ENCODE data around the gene HINT1.
"Not testable (repeated sequence)": the region's sequence is repeated elsewhere in the genome, so short reads cannot be mapped to it uniquely, and the experiment has no call there.

The HINT1 gene

GRCh38 chr5:131165119-131165727 is at the start of gene HINT1:
Gene HINT1, minus strand, starts transcription at chr5:131165256. Its CDS starts 51 bp downstream, at chr5:131165205.
- peak; percentile 86 for FAIRE-seq
- TF ChIP-seq POLR2A (IDR thresholded peaks at IDR 0.05; ENCODE audit: low read depth, low read length), result peak; percentile 86
- peak; percentile 93 for DNase-seq (ENCODE audit: insufficient read length, low spot score)

- FAIRE-seq (no peak), DNase-seq (ENCODE audit: insufficient read length, low spot score) (no peak)
- no peak for TF ChIP-seq POLR2A (IDR thresholded peaks at IDR 0.05; ENCODE audit: low read depth, low read length)
Measured at GRCh38 chr5:131214609-131215227, 49.7 kb upstream of the HINT1 start.

- no peak for TF ChIP-seq POLR2A (IDR thresholded peaks at IDR 0.05; ENCODE audit: low read depth, low read length)
- DNase-seq (ENCODE audit: insufficient read length, low spot score) (no peak), FAIRE-seq (no peak)
Measured at GRCh38 chr5:131212471-131213021, 47.5 kb upstream of the HINT1 start.

GRCh38 chr5:131211669-131212068 is 46.6 kb upstream of the HINT1 start:
- DNase-seq (ENCODE audit: insufficient read length, low spot score) (no peak), FAIRE-seq (no peak)
- no peak for TF ChIP-seq POLR2A (IDR thresholded peaks at IDR 0.05; ENCODE audit: low read depth, low read length)

- no peak for DNase-seq (ENCODE audit: insufficient read length, low spot score)
- FAIRE-seq, result no peak
- TF ChIP-seq POLR2A (IDR thresholded peaks at IDR 0.05; ENCODE audit: low read depth, low read length), result no peak
Measured at GRCh38 chr5:131210151-131210510, 45.1 kb upstream of the HINT1 start.

GRCh38 chr5:131209506-131210150 is 44.6 kb upstream of the HINT1 start:
- FAIRE-seq, result no peak
- no peak for DNase-seq (ENCODE audit: insufficient read length, low spot score)
- no peak for TF ChIP-seq POLR2A (IDR thresholded peaks at IDR 0.05; ENCODE audit: low read depth, low read length)

GRCh38 chr5:131209175-131209505 is 44.1 kb upstream of the HINT1 start:
- FAIRE-seq, result no peak
- TF ChIP-seq POLR2A (IDR thresholded peaks at IDR 0.05; ENCODE audit: low read depth, low read length), result no peak
- DNase-seq (ENCODE audit: insufficient read length, low spot score), result no peak

GRCh38 chr5:131206772-131207171 is 41.7 kb upstream of the HINT1 start:
- no peak for DNase-seq (ENCODE audit: insufficient read length, low spot score)
- TF ChIP-seq POLR2A (IDR thresholded peaks at IDR 0.05; ENCODE audit: low read depth, low read length), result no peak
- no peak for FAIRE-seq

- DNase-seq (ENCODE audit: insufficient read length, low spot score) (no peak), FAIRE-seq (no peak)
- TF ChIP-seq POLR2A (IDR thresholded peaks at IDR 0.05; ENCODE audit: low read depth, low read length), result no peak
Measured at GRCh38 chr5:131206061-131206460, 41.0 kb upstream of the HINT1 start.

GRCh38 chr5:131204964-131205363 is 39.9 kb upstream of the HINT1 start:
- DNase-seq (ENCODE audit: insufficient read length, low spot score) (no peak), FAIRE-seq (no peak)
- TF ChIP-seq POLR2A (IDR thresholded peaks at IDR 0.05; ENCODE audit: low read depth, low read length), result no peak

- no peak for DNase-seq (ENCODE audit: insufficient read length, low spot score)
- no peak for TF ChIP-seq POLR2A (IDR thresholded peaks at IDR 0.05; ENCODE audit: low read depth, low read length)
- FAIRE-seq, result no peak
Measured at GRCh38 chr5:131200560-131200959, 35.5 kb upstream of the HINT1 start.

- FAIRE-seq (no peak), DNase-seq (ENCODE audit: insufficient read length, low spot score) (no peak)
- TF ChIP-seq POLR2A (IDR thresholded peaks at IDR 0.05; ENCODE audit: low read depth, low read length), result no peak
Measured at GRCh38 chr5:131198625-131199024, 33.6 kb upstream of the HINT1 start.

GRCh38 chr5:131196331-131196730 is 31.3 kb upstream of the HINT1 start:
- no peak for FAIRE-seq
- DNase-seq (ENCODE audit: insufficient read length, low spot score), result no peak
- no peak for TF ChIP-seq POLR2A (IDR thresholded peaks at IDR 0.05; ENCODE audit: low read depth, low read length)

- no peak for TF ChIP-seq POLR2A (IDR thresholded peaks at IDR 0.05; ENCODE audit: low read depth, low read length)
- DNase-seq (ENCODE audit: insufficient read length, low spot score) (no peak), FAIRE-seq (no peak)
Measured at GRCh38 chr5:131195696-131196095, 30.6 kb upstream of the HINT1 start.

- FAIRE-seq (no peak), DNase-seq (ENCODE audit: insufficient read length, low spot score) (no peak)
- TF ChIP-seq POLR2A (IDR thresholded peaks at IDR 0.05; ENCODE audit: low read depth, low read length), result no peak
Measured at GRCh38 chr5:131194725-131195124, 29.7 kb upstream of the HINT1 start.

- FAIRE-seq; DNase-seq (ENCODE audit: insufficient read length, low spot score): not testable (repeated sequence)
Measured at GRCh38 chr5:131193897-131194296, 28.8 kb upstream of the HINT1 start.
